ENCODE results near the gene ENPP6.

DNA sequence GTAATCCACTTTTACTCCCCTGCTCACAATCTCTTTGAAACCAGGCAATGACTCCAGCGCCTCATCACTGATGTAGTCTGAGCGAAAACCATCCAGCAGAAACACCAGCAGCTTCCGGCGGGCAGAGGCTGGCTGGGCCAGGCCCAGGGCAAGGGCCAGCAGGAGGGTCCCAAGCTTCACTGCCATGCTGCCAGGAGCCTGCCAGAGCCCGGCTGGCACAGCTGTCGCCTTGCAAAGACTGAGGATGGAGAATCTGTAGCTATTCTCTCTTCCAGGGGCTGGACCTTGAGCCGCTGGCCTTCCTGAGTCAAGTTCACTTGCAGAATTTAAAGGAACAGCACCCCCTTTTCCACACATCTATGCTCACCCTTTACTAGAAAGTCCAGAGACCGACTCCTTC, at the start of gene ENPP6:
- TF ChIP-seq POLR2A (IDR thresholded peaks at IDR 0.05) = no peak
- TF ChIP-seq, protein P1, sequence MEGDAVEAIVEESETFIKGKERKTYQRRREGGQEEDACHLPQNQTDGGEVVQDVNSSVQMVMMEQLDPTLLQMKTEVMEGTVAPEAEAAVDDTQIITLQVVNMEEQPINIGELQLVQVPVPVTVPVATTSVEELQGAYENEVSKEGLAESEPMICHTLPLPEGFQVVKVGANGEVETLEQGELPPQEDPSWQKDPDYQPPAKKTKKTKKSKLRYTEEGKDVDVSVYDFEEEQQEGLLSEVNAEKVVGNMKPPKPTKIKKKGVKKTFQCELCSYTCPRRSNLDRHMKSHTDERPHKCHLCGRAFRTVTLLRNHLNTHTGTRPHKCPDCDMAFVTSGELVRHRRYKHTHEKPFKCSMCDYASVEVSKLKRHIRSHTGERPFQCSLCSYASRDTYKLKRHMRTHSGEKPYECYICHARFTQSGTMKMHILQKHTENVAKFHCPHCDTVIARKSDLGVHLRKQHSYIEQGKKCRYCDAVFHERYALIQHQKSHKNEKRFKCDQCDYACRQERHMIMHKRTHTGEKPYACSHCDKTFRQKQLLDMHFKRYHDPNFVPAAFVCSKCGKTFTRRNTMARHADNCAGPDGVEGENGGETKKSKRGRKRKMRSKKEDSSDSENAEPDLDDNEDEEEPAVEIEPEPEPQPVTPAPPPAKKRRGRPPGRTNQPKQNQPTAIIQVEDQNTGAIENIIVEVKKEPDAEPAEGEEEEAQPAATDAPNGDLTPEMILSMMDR (IDR thresholded peaks at IDR 0.05 in 4 of 5, conservative IDR thresholded peaks at IDR 0.05 in 1 of 5) = no peak
